WERI-Rb-1 (cell line): ENCODE data around the gene FOXN3.

Source experiments
- DNase-seq: peaks from one replicate; pipeline ENCODE4 v3.0.0-alpha.2; 2020
- H3K27ac ChIP-seq: fragments of 250-450 bp; sonication (Bioruptor Pico); 2 replicates; pipeline ENCODE4 v1.5.1; 2020; ENCODE audit warnings: mild to moderate bottlenecking, moderate library complexity
- H3K27me3 ChIP-seq: fragments of 250-450 bp; sonication (Bioruptor Pico); 2 replicates; pipeline ENCODE4 v1.5.1; 2021; ENCODE audit warnings: mild to moderate bottlenecking, low read depth, moderate library complexity; ENCODE audit not compliant: insufficient read depth, severe bottlenecking
- H3K36me3 ChIP-seq: fragments of 250-450 bp; sonication (Bioruptor Pico); 2 replicates; pipeline ENCODE4 v1.5.1; 2020; ENCODE audit warnings: mild to moderate bottlenecking, moderate library complexity
- H3K4me3 ChIP-seq: 2 replicates; pipeline ENCODE4 v1.5.1; 2011; ENCODE audit warnings: low read depth, mild to moderate bottlenecking, control low read depth, low read length
- H3K9me3 ChIP-seq: fragments of 250-450 bp; sonication (Bioruptor Pico); 2 replicates; pipeline ENCODE4 v1.5.1; 2021; ENCODE audit warnings: mild to moderate bottlenecking, moderate library complexity; ENCODE audit not compliant: severe bottlenecking
- CTCF ChIP-seq: IDR thresholded peaks from 2 replicates; pipeline ENCODE4 v1.5.1; 2011; ENCODE audit warnings: low read depth, mild to moderate bottlenecking, control low read depth, inconsistent platforms, low read length

Gene FOXN3

GRCh38 chr14:89429199-89430181 is 12.5 kb upstream of the FOXN3 start:
- no peak for TF ChIP-seq CTCF
- H3K4me3 ChIP-seq, result no peak overlapping the region
- H3K36me3 ChIP-seq, result no peaks in the 10 kb centered on the region
- H3K27me3 ChIP-seq, result no peaks in the 10 kb centered on the region
- no peaks in the 10 kb centered on the region for H3K9me3 ChIP-seq
- peak overlapping the region; percentile 64 for H3K27ac ChIP-seq
- DNase-seq, result no peak

- peak; percentile 65 for DNase-seq
- Histone ChIP-seq H3K36me3 (no peaks in the 10 kb centered on the region), H3K9me3 (no peaks in the 10 kb centered on the region), H3K27ac (peak overlapping the region; percentile 64), H3K4me3 (no peak overlapping the region), H3K27me3 (no peaks in the 10 kb centered on the region)
- TF ChIP-seq CTCF, result no peak
These were observed 11.6 kb upstream of the FOXN3 start for GRCh38 chr14:89428546-89429198.

GRCh38 chr14:89428173-89428523 is 11.1 kb upstream of the FOXN3 start:
- Histone ChIP-seq H3K4me3 (no peak overlapping the region), H3K27ac (peak overlapping the region; percentile 64), H3K9me3 (no peaks in the 10 kb centered on the region), H3K36me3 (no peaks in the 10 kb centered on the region), H3K27me3 (no peaks in the 10 kb centered on the region)
- no peak for TF ChIP-seq CTCF
- no peak for DNase-seq

- H3K27ac ChIP-seq, result no peak overlapping the region
- DNase-seq, result no peak
- H3K4me3 ChIP-seq, result no peak overlapping the region
- no peaks in the 10 kb centered on the region for H3K36me3 ChIP-seq
- TF ChIP-seq CTCF, result no peak
- H3K27me3 ChIP-seq, result no peaks in the 10 kb centered on the region
- H3K9me3 ChIP-seq, result no peaks in the 10 kb centered on the region
These were observed 10.6 kb upstream of the FOXN3 start for GRCh38 chr14:89427426-89428172.

GRCh38 chr14:89425931-89426330 is 8.9 kb upstream of the FOXN3 start:
- H3K36me3 ChIP-seq, result no peaks in the 10 kb centered on the region
- H3K9me3 ChIP-seq, result no peaks in the 10 kb centered on the region
- DNase-seq, result no peak
- H3K27me3 ChIP-seq, result no peaks in the 10 kb centered on the region
- TF ChIP-seq CTCF, result no peak
- H3K27ac ChIP-seq, result no peak overlapping the region
- H3K4me3 ChIP-seq, result no peak overlapping the region
